Memory B cell (primary cell): ENCODE data around the gene CAPN5.

Source experiments
- ATAC-seq: fragments of 150-1000 bp; cut with Tn5 transposase; 2 replicates; pipeline ENCODE4 v1.10.0; 2021; ENCODE audit warnings: low read depth, mild to moderate bottlenecking, moderate library complexity
- DNase-seq, 2 donors: peaks; one replicate each; pipeline ENCODE4 v3.0.0; 2022; ENCODE audit warnings: low spot score in 2 of 2
- H3K27ac Mint-ChIP-seq: one replicate; pipeline ENCODE4 v1.8.0; 2022; ENCODE audit warnings: mild to moderate bottlenecking, moderate library complexity, mixed read lengths
- H3K27me3 Mint-ChIP-seq: one replicate; pipeline ENCODE4 v1.8.0; 2022; ENCODE audit warnings: mixed read lengths
- H3K36me3 Mint-ChIP-seq: one replicate; pipeline ENCODE4 v1.8.0; 2022; ENCODE audit warnings: mild to moderate bottlenecking, mixed read lengths
- H3K4me1 Mint-ChIP-seq: one replicate; pipeline ENCODE4 v1.8.0; 2022; ENCODE audit warnings: mixed read lengths
- H3K4me3 Mint-ChIP-seq: one replicate; pipeline ENCODE4 v1.8.0; 2022; ENCODE audit warnings: mild to moderate bottlenecking, moderate library complexity, mixed read lengths
- H3K9me3 Mint-ChIP-seq: one replicate; pipeline ENCODE4 v1.8.0; 2022; ENCODE audit warnings: mixed read lengths

CAPN5 gene

DNA sequence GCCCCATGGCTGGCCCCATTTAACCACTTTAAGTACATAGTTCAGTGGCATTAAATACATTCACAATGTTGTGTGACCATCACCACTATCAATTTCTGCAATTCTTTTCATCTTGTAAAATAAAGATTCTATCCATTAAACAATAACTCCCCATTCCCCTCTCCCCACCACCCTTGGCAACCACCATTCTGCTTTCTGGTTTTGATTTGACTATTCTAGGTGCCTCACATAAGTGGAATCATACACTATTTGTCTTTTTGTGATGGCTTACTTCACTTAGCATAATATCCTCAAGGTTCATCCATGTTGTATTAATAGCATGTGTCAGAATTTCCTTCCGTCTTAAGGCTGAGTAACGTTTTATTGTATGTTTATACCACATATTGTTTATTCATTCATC is 68.3 kb downstream of the CAPN5 start:
- Mint-ChIP-seq H3K27me3 (peaks cover 13% of the 10 kb centered on the region), H3K27ac (no peak overlapping the region), H3K4me3 (no peak overlapping the region), H3K36me3 (no peaks in the 10 kb centered on the region), H3K4me1 (no peaks in the 10 kb centered on the region), H3K9me3 (peaks cover 4% of the 10 kb centered on the region)
- DNase-seq = no peak
- no peak for ATAC-seq

DNA sequence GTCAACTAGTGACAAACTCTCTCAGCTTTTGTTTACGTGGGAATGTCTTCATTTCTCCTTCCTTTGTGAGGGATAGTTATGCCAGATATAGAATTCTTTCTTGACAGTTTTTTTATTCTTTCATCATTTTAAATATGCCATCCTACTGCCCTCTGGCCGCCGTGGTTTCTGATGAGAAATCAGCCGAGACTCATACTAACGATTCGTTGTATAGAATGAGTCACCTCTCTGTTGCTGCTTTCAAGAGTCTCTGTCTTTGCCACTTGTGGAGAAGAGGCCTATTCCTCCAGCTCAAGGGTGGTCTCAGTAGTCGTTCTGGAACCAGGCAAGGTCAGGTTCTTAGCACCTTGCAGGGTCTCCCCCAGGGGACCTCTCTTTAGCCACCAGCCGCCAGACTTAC is 69.3 kb downstream of the CAPN5 start:
- H3K36me3 Mint-ChIP-seq = no peaks in the 10 kb centered on the region
- ATAC-seq (no peak), DNase-seq (no peak)
- peaks cover 13% of the 10 kb centered on the region for H3K27me3 Mint-ChIP-seq
- no peaks in the 10 kb centered on the region for H3K4me1 Mint-ChIP-seq
- no peak overlapping the region for H3K27ac Mint-ChIP-seq
- H3K9me3 Mint-ChIP-seq = peaks cover 4% of the 10 kb centered on the region
- H3K4me3 Mint-ChIP-seq = no peak overlapping the region

DNA sequence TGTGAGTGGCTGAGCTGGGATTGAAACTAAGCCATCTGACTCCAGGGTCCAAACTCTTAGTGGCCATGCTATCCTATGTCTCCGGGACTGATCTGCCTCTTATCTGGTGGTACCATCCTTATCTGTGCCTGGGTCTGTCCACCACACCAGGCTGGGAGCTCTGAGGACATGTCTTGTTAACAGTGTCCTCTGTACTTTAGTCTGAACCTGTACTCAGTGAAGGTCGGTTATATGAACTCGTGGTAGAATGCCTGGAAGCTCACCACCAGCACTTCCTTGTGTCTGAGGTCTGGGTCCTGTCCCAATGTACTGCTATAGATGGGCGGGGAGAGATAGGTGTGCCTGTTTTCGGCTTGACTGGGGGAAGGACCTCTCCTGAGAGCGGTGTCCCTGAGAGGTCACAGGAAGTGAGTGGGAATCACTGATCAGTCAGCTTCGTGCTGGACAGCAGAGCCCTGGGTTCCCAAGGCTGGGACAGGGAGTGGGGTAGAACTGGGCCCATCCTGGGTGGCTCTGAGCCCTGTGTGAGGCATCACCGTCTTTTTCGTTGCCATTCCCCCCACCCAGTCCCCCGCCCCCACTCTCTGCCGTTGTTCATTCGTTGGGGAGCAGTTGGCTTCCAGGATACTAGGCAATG is 70.1 kb downstream of the CAPN5 start:
- DNase-seq (no peak), ATAC-seq (no peak)
- Mint-ChIP-seq H3K9me3 (peaks cover 4% of the 10 kb centered on the region), H3K4me1 (no peaks in the 10 kb centered on the region), H3K27ac (no peak overlapping the region), H3K27me3 (peaks cover 13% of the 10 kb centered on the region), H3K4me3 (no peak overlapping the region), H3K36me3 (no peaks in the 10 kb centered on the region)

DNA sequence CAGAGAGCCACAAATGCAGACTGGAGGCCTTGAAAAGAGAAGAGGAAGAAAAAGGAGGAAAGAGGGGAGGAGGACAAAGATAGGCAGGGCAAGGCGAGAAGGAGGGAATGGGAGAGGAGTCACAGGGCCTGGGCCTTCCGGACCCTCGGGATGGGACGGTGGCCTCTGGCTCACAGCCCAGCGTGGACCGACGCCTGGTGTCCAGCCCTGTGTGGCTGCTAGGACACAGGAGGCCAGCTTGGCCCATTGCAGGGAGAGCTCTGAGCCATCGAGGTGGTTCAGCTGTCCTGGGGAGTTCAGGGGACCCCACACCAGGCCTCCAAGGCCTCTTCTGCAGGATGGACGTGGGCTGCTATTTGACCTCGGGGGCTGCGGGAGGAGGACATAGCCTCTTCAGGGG is 70.7 kb downstream of the CAPN5 start:
- H3K36me3 Mint-ChIP-seq = no peaks in the 10 kb centered on the region
- no peak overlapping the region for H3K4me3 Mint-ChIP-seq
- ATAC-seq (no peak), DNase-seq (no peak)
- no peaks in the 10 kb centered on the region for H3K4me1 Mint-ChIP-seq
- peaks cover 11% of the 10 kb centered on the region for H3K27me3 Mint-ChIP-seq
- no peak overlapping the region for H3K27ac Mint-ChIP-seq
- peaks cover 4% of the 10 kb centered on the region for H3K9me3 Mint-ChIP-seq

DNA sequence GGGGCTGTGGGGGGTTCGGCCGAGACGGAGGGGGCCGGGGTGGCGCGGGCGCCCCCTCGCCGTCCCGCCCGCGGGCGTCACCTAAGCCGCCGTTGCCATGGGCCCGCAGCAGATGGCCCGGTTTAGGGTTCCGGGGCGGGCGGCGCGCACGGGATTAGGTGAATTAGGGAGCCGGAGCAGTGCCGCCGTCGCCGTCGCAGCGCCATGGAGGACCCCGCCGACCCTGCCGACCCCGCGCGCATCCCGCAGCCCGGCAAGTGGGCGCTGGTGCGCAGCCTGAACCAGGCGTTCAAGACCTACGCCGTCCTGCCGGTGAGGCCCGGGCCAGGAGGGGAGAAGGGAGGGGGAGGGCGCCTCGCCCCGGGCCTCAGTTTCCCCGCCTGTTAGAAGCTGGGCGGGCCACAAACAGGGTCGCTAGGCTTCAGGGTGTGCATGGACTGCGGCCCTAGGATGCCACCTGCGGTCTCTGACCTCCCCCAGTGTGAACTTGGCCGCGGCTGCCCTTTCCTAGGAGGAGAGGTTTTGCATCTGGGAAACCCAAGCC is 71.4 kb downstream of the CAPN5 start:
- ATAC-seq (no peak), DNase-seq (no peak)
- no peak overlapping the region for H3K27ac Mint-ChIP-seq
- H3K4me3 Mint-ChIP-seq = no peak overlapping the region
- no peaks in the 10 kb centered on the region for H3K36me3 Mint-ChIP-seq
- no peaks in the 10 kb centered on the region for H3K4me1 Mint-ChIP-seq
- H3K27me3 Mint-ChIP-seq = peaks cover 11% of the 10 kb centered on the region
- H3K9me3 Mint-ChIP-seq = peaks cover 4% of the 10 kb centered on the region

DNA sequence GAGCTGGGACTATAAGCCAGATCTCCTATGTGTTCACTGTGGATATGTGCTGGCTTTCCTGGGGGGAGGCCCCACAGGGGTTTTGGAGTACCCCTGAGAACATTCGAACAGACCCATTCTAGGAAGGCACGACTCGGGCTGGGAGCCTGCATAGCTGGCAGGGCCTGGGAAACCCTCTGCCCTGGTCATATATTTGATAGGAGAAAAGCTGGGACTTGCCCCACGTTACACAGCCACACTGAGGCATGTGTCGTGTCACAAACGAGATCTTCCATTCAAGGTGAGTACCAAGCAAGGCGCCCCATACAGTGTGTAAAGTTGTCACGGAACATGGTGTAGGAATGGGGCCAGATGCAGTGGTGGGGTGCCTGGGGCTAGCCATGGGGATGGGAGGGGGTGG is 72.4 kb downstream of the CAPN5 start:
- no peaks in the 10 kb centered on the region for H3K4me1 Mint-ChIP-seq
- no peak for ATAC-seq
- no peaks in the 10 kb centered on the region for H3K9me3 Mint-ChIP-seq
- H3K27me3 Mint-ChIP-seq = peaks cover 11% of the 10 kb centered on the region
- no peak overlapping the region for H3K4me3 Mint-ChIP-seq
- no peaks in the 10 kb centered on the region for H3K36me3 Mint-ChIP-seq
- no peak for DNase-seq
- H3K27ac Mint-ChIP-seq = no peak overlapping the region

DNA sequence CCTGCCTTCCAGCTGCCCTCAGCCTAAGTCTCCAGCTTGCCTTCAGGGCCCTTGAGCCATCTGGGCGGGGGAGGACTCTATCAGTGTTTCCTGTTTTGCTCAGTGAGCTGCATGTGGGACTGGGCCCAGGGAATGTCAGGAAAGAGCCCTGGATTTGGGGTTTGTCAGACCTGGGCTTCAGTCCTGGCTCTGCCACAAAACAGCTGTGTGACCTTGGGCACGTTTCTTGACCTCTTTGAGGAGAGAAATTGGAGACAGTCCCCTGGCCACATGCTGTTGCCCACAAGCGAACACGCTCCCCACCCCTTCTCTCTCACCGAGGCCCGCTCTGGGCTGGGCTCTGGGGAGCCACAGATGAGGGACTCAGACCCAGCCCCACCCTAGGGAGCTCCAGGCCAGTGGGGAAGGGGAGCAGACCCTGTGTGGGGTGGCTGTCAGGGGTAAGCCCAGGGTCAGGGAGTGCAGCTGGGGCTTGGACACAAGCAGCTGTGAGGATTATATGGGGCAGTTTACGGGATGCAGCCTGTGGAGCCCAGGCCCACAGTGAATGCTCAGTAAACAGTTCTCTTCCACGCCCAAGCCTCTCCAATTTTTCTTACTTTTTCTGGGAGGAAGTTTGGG is 73.6 kb downstream of the CAPN5 start:
- ATAC-seq (no peak), DNase-seq (no peak)
- Mint-ChIP-seq H3K27ac (no peak overlapping the region), H3K4me1 (no peaks in the 10 kb centered on the region), H3K36me3 (no peaks in the 10 kb centered on the region), H3K4me3 (no peak overlapping the region), H3K9me3 (no peaks in the 10 kb centered on the region), H3K27me3 (peaks cover 11% of the 10 kb centered on the region)

DNA sequence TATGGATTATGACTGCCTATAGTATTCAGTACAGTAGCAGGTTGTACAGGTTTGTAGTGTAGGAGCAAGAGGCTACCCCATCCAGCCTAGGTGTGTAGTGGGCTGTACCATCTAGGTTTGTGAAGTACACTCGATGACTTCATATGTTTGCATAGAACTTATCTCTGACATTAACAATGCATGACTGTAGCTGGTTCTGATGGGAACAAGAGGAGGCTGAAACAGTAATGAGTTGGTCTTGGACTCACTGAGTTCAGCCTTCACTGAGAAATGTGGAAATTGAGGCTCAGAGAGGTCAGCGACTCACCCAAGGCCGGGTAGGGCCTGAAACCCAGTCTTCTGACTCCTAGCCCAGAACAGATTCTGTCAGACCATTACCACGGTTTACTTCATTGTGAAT is 74.3 kb downstream of the CAPN5 start:
- no peaks in the 10 kb centered on the region for H3K4me1 Mint-ChIP-seq
- ATAC-seq = no peak
- DNase-seq = no peak
- peaks cover 13% of the 10 kb centered on the region for H3K27me3 Mint-ChIP-seq
- H3K27ac Mint-ChIP-seq = no peak overlapping the region
- H3K4me3 Mint-ChIP-seq = no peak overlapping the region
- no peaks in the 10 kb centered on the region for H3K36me3 Mint-ChIP-seq
- H3K9me3 Mint-ChIP-seq = no peaks in the 10 kb centered on the region

DNA sequence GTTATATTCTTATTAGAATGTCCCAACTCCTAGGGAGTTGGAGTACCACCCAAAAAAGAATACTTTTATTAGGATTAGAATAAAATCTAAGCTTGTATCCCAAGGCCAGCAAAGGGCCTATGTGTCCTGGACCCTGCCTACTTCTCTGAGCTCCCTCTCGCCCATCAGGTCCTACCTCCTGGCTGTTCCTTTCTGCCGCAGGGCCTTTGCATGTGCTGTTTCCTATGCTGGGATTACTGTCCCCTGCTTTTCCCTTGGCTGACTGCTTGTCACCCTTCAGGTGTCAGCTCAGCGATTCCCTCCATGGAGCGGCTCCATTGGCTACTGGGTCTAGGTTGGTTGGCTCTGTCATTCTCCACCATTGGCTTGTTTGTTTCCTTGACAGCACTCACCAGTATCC is 74.7 kb downstream of the CAPN5 start:
- no peak for ATAC-seq

DNA sequence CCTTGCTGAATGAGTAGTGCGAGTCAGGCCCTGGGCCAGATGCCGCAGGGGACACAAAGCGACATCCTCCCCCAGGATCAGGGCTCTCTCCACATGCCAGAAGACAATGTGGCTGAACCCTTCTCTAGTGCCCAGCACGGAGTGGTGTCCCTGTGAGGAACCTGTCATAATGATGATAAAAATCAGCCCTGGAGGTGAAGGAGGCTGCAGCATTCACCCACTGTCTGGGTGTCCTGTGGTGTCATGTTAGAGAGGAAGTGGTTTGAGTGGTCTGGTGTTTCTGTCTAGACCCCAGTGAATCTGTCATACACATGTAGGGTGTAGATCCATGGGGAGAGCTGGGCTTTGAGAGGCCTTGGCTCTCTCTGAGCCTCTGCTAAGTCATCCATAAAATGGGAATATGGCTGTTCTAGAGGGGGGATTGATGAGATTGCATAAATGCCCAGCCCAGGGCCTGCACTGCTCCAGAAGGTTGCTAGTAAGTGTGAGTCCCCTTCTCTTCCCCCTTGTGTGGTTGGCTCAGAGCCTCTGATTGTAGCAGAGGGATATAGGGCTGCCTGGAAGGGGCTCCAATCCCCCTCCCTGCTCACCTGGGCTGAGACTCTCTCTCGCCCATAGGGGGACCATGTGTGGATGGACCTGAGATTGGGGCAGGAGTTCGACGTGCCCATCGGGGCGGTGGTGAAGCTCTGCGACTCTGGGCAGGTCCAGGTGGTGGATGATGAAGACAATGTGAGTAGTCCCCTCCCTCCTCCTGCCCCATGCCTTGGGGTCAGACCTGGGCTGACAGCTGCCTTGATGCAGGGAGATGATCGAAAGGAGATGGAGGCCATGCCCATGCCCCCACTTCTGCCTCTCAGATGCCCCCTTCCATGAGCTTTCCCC is 75.6 kb downstream of the CAPN5 start:
- no peak for ATAC-seq
- Mint-ChIP-seq H3K27ac (no peak overlapping the region), H3K4me3 (no peak overlapping the region), H3K27me3 (peaks cover 10% of the 10 kb centered on the region), H3K9me3 (no peaks in the 10 kb centered on the region), H3K4me1 (no peaks in the 10 kb centered on the region), H3K36me3 (no peaks in the 10 kb centered on the region)
- no peak for DNase-seq

More for the DNA sequence above, 74.7 kb downstream of the CAPN5 start:
- H3K27me3 Mint-ChIP-seq = peaks cover 14% of the 10 kb centered on the region
- no peak for DNase-seq
- H3K4me1 Mint-ChIP-seq = no peaks in the 10 kb centered on the region
- H3K36me3 Mint-ChIP-seq = no peaks in the 10 kb centered on the region
- H3K4me3 Mint-ChIP-seq = no peak overlapping the region
- no peak overlapping the region for H3K27ac Mint-ChIP-seq
- H3K9me3 Mint-ChIP-seq = no peaks in the 10 kb centered on the region

DNA sequence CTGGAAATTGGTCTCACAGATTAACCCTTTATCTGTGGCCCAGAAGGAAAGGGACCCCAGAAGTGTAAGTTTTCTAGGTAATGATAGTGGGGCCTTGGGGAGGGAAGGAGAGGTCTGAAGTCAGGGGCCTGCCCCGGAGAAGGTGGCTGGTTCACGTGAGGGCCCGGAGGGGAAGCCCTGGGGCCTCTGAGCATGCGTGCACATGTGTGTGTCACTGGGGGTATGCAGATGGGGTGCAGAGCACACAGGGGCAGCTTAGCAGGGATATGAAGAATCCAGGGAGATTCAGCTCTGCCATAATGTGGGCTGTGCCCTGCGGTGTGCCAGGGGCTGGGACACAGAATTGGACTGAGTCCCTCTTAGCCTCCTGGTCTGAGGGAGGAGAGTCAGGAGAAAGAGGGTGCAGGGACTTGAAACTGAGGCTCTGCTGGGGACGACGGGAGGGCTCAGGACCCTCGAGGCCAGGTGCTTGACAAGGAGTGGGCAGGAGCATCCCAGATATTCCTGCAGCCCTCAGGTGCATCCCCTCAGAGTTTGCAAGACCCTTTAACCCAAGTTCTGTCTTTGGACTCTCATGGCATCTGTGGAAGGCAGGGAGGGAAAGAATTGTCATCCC is 76.7 kb downstream of the CAPN5 start:
- no peak overlapping the region for H3K27ac Mint-ChIP-seq
- no peak overlapping the region for H3K4me3 Mint-ChIP-seq
- no peaks in the 10 kb centered on the region for H3K36me3 Mint-ChIP-seq
- peaks cover 5% of the 10 kb centered on the region for H3K4me1 Mint-ChIP-seq
- H3K27me3 Mint-ChIP-seq = peaks cover 13% of the 10 kb centered on the region
- H3K9me3 Mint-ChIP-seq = no peaks in the 10 kb centered on the region
- no peak for ATAC-seq
- DNase-seq = no peak

DNA sequence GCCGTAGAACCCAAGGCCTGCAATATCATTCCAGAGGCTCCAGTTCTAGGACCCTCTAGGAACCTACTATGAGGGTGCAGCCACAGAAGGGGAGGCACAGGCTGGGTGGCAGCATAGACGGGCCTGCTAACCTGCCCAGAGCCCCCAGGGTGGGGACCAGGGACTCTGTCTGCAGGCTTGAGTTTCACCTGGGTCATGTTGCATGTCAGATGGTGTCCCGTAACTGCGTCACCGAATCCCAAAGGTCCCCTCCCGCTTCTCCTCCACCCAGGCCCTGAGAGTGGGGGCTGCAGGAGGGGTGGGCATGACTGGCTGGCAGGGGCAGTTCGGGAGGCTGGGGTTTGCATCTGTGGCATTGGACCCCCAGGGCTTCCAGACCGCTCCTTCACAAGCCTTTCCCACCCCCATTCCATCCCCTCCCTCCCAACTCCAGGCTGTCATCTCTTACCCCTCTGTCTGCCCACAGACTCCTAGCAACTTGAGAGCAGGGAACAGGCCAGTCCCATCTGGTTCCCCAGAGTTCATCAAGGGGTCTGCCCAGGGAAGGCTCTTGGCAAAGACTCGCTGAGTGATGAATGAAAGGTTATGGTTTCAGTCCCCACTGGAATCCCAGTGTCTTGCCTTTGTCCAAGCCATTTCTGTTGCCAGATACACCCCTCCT is 77.6 kb downstream of the CAPN5 start:
- DNase-seq (no peak), ATAC-seq (no peak)
- Mint-ChIP-seq H3K4me3 (no peak overlapping the region), H3K27ac (no peak overlapping the region), H3K9me3 (no peaks in the 10 kb centered on the region), H3K4me1 (peaks cover 5% of the 10 kb centered on the region), H3K36me3 (no peaks in the 10 kb centered on the region), H3K27me3 (peaks cover 13% of the 10 kb centered on the region)

DNA sequence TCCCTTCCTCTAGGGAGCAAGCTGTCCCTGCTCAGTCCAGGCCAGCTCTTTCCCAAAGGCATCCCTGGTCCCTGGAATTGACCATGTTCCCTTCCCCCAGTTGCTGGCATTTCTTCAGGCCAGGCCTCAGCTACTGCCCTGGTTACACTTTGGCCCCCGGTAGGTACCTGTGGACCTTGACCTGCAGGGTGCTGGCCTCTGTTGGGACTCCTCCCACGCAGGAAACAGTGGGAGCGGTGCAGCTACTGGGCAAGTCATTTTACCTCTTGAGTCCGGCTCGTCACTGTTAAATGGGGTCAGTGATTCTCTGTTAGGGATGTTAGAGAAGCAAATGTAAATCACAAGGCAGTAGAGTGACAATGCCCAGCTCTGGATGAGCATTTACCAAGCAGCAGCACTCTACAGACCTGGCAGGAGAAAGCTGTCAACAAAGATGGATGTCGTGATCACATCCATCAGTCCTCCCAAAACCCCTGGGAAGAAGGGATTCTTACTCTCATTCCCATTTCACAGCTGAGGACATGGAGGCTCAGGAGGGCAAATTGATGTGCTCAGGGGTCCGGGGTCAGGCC is 78.2 kb downstream of the CAPN5 start:
- ATAC-seq = no peak
- no peak overlapping the region for H3K4me3 Mint-ChIP-seq
- no peak for DNase-seq
- peaks cover 11% of the 10 kb centered on the region for H3K27me3 Mint-ChIP-seq
- H3K9me3 Mint-ChIP-seq = no peaks in the 10 kb centered on the region
- H3K4me1 Mint-ChIP-seq = peaks cover 5% of the 10 kb centered on the region
- no peak overlapping the region for H3K27ac Mint-ChIP-seq
- no peaks in the 10 kb centered on the region for H3K36me3 Mint-ChIP-seq
